Suppressor macrophage treated with lipopolysaccharide for 1 hour (primary cell): ENCODE results near the gene INPP5A.

Experiments
- DNase-seq, 3 donors: peaks; one replicate each; pipeline ENCODE4 v3.0.0-alpha.2; 2020 to 2022

Gene INPP5A

DNA sequence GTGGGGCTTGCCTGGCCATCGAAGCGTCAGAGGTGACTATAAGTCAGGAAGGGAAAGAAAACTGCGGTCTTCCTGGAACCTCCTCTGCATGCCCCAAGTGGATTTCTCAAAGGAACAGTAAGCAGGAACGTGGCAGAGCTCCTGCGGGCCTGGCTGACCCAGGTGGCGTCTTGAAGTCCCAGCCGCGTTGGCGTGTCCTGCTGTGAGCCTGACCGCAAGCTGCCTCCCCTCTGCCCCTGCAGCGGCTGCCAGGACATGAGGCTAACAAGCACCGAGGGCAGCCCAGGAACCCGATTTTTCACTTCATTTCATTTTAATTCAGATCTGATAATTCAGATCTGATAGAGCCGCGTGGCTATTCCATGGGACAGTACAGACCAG lies 193.0 kb downstream of the INPP5A start:
- DNase-seq, result no peak

DNA sequence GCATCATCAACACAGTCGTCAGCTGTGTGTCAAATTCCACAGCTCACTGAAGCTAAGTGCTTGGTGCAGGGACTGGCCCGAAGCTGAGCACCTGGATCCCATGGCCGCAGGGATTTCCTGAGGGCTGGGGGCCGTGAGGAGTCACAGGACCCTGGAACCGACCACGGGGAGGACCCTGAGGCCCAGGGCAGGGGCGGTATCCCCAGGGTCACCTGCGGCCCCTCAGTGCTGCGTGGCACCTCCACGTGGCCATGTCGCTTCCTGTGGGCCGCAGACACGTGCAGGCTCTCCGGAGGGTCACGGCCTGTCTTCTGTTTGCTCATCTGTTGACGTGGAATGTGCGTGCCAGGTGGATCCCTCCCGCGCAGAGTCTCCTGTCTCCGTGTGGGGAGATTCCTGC lies 194.9 kb downstream of the INPP5A start:
- DNase-seq, result no peak

DNA sequence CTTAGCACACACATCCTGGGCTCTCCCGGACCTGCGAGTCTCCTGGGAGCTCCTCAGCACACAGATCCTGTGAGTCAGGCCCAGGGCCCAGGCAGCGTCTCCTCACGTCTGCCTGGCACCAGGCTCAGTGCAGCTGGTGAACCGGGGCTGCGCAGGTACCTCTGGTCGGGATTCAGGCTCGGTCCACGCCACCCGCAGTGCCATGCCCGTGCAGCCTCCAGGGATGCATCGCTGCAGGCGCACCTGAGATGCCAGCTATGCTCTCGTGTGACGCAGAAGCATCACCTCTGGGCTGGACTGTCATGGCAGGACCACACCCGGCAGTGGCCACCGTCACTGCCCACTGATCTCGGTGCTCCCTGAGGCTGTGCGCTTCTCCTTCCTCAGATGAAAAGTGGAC lies 196.3 kb downstream of the INPP5A start:
- no peak for DNase-seq

DNA sequence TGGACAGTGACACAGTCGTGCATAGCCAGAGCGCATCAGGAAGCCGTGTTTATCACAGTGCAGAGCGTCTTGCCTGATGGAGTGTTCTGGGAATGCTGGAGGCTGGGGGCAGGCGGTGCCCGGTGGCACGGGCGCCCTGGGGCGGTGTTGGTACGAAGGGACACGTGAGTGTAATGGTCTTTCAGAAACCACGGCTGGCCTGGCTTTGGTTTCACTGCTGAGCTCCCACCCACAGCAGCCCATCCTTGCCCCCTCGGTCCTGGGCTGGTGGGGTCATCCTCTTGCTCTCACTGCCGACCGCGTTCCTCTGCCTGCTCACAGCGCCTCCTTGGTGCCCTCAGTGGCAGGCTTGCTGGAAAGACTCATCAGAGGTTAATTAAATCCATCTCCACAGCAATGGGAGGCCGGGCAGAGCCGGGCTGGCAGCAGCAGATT lies 197.8 kb downstream of the INPP5A start:
- DNase-seq, result no peak

DNA sequence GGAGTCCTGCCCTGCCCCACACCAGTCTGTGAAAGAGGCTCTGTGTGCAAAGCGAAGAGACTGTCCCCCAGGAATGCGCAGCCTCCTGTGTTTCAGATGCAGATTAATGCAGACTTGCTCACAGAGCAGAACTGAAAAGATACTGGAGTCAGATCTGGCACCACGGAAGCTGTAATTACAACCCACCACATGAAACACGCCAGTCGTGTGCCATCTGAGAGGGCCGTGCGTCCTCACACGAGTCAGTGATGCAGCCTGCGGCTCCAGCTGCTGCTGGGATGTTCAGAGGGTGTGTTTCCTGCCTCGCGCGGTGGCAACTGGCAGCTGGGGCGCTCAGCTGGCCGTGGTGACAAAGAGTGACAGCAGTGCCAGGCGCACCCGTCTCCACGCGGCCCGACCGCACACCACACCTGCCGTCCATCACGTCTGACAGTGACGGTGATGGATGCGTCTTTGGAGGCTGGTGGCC lies 198.4 kb downstream of the INPP5A start:
- DNase-seq, result no peak

DNA sequence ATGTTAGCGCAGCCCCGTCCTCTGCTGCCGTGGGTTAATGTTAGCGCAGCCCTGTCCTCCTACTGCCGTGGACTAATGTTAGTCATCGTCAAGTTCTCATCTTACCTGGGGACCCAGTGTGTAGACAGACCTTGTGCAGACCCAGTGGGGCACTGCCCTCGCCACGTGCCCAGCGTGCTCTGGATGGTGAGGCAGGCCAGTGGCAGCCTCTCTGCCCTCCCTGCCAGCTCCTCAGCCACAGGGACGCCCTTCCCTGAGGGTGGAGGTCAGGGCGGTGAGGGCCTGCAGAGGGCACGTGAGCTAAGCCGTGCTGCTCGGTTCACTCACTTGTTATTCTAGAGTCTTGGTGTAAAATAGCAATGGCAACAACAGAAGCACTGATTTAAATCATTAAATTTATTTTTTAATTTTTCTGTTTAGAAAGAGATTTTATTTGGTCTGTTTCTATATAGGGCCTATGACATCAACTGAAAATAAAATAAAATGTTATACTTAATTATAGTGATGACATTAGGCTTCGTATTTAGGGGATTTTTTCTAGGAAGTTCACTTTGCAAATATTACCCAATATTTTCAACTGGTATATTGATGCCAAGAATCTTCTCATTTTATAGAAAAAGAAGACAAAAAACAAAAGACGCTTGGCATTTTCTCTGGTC lies 199.9 kb downstream of the INPP5A start:
- DNase-seq, result no peak

DNA sequence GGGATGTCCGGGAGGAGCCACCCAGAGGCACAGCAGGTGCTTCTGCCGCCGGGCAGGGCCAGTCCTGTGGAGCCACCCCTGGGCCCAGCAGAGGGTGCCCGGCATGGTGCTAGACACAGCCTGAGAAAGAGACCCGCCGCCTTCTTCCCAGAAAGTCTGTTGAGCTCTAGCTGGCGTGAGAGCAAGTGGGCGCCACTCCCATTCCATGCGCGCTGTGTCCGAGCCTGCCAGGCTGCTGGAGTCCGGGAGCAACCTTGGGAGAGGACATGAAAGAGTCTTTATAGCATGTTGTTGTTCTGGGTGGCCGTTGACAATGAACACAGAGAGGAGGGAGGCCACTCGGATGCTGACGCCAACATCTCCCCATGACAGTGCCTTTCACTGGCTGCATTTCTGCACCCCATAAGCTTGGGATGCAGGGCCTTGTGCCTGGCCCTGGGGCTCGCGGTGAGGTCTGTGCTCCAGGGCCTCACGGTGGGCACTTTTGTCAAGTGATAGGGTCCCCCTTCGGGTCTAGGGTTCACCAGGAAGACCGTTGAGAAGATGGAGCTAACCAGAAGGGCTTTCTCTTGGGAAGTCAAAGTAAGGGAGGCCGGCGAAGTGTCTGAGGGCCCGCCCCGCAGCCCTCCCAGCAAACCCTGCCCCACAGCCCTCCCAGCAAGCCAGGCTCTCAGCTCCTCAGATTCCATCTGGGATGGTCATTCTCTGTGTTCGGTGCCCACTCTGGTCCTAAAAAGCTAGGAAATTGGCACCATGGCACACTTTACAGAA lies 201.1 kb downstream of the INPP5A start:
- no peak for DNase-seq

DNA sequence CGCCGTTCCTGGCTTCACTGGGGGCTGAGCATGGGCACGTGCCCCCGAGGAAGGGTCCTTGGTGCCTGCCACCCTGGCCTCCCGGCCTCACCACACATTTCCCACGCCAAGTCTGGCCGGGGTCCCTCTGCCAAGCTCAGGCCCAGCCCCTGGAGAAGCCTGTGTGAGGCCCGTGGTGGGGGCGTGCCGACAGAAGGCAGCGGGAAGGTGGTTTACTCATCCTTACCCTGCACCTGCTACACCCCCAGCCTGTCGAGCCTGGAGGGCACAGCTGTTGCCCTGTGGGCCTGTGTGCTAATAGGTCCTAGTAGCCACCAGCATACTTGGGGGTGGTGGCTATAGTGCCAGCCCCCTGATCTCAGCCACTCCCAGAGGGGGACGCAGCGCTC lies 201.6 kb downstream of the INPP5A start:
- DNase-seq, result no peak

DNA sequence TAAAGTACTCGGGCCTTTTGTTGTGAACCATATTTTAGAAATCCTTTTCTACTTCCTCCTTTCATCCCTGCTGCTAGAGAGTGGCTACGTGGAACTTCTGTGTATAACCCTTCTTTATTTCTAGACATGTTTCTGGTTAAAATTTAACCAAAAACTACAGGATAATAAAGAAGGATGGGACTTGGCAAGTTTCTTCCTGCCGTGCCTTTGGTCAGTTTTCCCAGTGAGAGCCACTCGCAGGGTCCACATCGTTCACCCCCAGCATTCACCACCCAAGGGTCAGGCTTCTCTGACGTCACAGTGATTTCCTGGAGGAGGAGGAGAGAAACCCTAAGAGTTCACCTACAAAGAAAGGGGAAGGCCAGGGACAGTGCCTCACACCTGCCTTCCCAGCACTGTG lies 203.0 kb downstream of the INPP5A start:
- DNase-seq, result no peak

DNA sequence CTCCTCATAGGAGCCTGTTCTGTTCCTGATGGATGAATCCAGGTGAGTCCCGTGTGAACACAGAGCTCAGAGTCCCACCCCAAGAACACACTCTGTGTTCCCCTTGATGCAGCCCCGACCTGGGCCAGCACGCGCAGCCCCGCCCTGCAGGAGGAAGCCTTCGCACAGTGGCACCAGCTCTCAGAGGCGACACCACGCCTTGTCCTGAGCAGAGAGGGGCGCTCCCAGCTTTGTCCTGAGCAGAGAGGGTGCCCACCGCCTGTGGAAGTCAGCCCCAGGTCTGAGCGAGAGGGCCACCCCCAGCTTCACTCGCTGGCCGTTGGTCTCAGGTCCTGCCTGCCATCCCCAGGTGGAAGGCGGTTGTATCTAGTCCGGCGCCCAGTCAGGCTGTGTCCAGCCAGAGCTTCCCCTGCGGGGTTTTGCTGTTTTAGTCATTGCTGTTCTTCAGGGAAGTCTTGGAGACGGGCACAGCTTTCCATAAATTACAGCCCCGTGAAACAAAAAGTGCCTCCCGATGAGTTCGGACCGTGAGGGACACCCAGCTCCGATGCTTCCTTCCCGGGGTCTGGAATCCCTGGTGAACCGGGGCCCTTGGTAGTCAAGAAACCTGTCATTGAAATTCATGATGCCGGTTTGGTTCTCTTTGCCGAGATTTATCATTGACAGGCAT lies 204.7 kb downstream of the INPP5A start:
- DNase-seq, result no peak

DNA sequence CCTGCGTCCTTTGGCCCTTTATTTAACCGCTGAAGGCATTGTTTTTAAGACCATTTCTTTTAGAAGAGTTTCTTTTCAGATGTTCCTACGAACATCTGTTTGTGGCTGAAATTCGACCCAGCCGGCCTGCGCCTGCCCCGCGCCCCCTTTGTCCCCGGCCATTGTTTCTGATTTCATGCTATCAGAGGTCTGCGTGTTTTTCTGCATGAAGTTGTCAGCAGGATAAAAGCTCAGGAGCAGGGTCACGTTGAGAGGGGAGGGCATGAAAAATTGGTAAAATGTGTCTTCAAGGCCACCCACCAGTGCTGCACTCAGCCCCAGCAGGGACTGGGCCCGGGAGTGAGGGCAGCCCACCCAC lies 205.2 kb downstream of the INPP5A start:
- DNase-seq, result no peak

DNA sequence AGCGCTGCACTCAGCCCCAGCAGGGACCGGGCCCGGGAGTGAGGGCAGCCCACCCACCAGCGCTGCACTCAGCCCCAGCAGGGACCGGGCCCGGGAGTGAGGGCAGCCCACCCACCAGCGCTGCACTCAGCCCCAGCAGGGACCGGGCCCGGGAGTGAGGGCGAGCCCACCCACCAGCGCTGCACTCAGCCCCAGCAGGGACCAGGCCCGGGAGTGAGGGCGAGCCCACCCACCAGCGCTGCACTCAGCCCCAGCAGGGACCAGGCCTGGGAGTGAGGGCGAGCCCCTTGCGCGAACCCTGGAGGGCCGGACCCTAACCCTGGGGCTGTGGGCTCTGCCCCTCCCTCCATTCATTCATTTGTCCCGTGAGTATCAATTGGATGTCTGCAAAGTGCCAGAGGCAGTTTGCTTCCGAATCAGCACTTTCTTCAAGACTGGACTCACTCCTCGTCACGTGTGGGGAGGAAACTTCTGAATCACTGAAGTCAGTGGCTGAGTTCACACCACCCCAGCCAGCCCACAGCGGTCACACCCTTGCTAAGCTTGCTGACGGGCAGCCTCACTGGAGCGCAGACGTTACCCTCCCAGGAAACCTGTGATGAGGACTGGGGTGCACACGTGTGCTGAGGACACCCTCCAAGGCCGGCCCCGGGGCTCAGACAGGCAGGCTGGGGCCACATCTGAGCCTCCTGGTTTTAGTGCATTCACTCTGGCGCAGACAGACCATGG lies 205.8 kb downstream of the INPP5A start:
- DNase-seq, result peak in 2 of 3 donors; percentile 26 to 52

DNA sequence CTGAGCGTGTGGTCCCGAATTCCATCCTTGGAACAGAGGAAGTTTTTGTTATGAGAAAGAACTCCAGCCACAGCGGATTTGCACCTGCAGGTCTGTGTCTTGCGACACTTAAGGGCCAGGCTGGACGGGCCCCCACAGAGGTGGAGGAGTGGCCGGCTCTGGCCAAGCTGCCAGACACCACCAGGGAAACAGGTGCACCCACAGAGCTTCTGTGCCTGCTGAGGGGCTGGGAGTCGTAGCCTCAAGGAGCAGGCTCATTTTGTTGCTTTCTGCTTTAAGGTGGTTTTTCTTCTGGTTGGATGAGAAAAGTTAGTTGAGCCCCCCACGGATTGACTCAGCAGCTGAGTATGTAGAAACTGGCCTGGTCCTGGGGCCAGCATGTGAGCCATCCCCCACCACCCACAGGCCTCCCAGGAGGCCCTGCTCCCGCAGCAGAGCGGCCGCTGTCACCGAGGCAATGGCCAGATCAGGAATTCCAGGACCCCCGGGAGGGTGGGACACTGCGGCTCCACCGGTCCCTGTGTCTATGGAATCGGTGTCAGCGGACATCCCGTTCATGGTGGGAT lies 206.4 kb downstream of the INPP5A start:
- no peak for DNase-seq

DNA sequence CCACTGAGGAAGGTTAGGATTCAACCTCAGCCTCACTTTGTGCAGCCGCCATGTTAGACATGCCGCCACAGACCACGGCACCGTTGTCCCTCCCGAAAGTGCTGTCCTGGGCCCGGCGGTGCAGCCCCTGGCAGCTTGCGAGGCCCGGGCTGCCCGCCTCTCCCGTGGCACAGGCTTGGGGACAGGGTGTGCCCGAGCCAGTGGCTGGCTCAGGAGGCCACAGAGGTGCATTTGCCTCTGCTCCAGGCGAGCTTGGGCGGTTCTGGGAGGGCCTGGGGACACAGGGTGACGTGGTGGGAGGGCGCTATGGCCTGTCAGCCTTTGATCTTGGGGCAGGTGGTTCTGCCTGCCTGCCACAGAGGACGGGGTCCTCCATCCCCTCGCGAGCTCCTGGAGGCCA lies 207.3 kb downstream of the INPP5A start:
- DNase-seq, result no peak

DNA sequence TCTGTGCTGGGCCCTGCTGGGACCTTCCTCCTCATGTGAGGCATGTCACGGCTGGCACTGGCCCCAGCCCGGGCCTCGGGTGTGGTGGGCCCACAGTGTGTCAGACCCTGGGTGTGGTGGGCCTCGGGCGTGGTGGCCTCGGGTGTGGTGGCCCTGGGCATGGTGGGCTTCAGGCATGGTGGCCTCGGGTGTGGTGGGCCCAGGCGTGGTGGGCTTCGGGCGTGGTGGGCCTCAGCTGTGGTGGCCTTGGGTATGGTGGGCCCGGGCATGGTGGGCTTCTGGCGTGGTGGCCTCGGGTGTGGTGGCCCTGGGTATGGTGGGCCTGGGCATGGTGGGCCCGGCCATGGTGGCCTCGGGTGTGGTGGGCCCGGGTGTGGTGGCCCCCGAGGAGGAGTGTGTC lies 207.9 kb downstream of the INPP5A start:
- no peak for DNase-seq

DNA sequence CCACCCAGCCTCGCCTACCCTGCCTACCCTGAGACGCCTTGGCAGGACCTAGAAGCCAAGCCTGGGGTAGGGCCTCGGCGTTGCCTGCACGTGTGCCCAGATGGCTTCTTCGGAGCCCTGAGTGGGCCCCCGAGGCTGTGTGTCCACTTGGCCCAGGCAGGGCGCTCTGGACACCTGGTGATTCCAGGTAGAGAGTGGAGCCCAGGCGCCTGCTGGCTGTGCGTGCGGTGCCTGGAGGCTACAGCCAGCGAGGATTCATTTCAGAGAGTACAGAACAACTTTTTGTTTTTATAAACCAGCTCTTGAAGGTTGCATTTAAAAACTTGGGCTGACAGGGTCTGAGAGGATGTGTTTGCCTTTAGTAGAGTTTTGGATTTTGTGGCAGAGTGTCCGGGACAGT lies 208.4 kb downstream of the INPP5A start:
- DNase-seq, result no peak

DNA sequence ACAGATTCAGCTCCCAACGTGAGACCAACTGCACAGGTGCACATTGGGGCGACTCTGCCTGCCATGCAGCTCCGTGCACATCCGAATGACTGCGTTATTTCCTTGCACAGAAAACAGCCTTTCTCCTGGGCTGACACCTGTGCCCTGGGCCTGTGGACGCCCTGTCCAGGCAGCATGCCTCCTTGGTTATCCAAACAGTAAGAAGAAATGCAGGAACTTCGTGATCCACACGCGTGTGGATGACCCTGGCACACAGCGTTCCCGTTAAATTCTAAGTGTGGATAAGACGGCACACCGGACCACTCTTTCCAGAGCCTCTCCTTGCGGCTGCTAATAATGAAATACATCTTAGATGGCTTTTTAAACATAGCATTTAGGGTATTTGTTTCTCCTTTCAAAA lies 208.8 kb downstream of the INPP5A start:
- DNase-seq, result no peak

DNA sequence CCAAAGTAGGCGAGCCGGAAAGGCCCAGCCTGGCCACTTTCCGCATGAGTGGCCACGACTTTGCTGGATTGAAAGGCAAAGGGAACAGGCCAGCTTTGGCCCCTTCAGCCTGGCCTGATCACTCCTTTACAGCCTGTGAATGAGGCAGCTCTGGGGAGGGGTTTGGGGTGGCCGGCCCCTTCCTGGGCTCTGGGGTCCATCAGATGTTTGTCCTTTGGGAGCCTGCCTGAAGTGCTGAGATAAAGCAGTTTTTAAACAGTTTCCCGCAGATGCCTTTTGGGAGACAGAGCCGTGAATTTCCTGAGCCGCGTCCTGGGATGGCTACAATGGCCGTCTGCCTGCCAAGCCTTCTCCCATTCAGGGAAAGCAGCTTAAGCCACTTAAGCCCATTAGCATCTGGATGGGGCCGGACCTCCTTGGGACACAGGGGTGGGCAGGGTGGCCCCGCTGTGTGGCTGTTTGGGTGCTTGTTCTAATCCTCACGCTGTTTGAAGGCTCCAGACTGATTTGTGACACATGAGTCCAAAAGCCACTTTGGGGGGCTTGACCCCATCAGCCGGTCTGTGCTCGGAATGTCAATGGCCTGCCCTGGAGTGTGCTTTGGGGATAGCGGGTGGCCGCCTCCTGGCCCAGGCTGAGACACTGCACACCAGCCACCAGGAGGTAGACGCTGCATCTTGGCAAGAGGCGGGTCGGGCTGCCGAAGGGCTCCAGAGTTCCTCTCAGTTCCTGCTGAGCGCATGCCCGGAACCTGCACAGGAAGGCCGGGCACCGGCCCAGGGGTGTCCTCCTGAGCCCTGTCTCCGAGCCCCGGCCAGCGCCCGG lies 209.4 kb downstream of the INPP5A start:
- DNase-seq, result no peak

DNA sequence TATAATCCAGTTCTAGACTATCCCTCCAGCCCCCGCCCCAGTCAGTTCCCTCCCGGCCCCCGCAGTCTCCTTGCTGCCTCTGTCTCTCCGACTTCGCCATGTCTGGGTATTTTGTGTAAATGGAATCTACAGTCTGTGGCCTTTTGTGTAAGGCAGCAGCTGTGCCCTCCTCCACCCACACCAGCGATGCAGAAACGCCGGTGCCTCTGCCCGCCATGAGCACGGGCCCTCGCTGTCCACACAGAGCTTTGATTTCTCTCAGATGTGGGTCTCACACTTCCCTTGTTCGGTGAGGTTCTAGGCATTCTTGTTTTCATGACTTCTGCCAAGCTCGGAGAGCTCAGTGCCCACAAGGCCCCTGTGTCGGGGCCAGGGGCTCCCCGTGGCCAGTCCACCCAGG lies 210.5 kb downstream of the INPP5A start:
- no peak for DNase-seq

DNA sequence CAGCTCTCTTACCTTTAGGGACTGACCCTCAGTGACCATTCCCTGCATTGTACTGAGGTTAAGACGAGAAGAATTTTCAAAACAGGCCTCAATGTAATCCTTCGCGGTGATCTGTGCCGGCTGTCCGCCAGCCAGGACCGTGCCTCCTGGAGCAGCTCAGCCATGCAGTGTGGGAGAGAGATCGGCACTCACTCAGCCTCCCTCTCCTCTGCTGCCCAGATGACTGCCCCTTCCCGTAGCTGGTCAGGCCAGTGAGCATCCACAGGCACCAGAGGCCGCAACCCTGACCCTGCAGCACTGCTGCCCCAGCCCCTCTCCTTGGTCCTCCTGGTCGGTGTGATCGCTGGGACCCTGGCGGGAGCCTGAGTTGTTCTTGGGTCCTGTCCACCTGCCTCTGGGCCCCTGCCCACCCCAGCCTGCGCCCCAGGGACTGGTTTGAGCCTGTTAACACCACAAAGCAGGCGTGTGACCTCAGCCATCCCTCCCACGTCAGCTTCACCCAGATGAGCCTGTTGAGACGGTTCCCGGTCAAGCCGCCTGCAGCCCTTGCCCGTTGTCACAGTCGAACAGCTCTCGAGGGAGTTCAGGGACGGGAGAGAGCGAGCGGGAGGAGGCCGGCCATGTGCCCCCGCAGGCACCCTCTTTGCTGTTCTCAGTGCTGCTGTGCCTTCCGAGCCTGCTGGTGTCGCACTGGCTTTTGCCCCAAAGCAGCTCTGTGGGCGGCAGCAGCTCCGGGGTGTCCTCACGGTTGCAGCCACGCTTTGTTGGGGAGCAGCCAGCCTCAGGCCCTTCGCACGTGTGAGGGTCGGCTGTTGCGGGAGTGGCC lies 211.2 kb downstream of the INPP5A start:
- no peak for DNase-seq

DNA sequence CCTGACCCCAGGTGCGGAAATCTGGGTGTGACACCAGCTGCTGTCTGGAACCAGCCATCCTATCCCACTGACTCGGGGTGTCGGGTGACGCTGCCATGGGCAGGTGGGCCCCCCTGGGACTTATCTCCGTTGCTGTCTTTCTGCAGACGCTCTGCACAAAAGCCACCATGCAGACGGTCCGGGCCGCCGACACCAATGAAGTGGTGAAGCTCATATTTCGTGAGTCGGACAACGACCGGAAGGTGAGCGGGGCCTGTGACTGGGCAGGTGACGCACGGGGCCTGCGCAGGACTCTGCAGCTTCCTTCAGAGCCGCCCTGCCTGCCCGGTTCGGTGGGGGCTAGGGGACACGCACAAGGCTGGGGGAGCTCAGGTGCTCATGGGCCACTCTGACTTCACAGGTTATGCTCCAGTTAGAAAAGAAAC lies 211.8 kb downstream of the INPP5A start:
- no peak for DNase-seq
